A172 (cell line): ENCODE results near the gene SLC9A2. TPM values are rescaled to one million over a fixed set of nuclear protein-coding genes. Genes with fewer than 3 reads are reported as not detected.

Source experiments
- DNase-seq: peaks from one replicate; pipeline ENCODE4 v3.0.0-alpha.2; 2015; ENCODE audit warnings: low spot score
- total RNA-seq: library from RNA; depleted of rRNA; stranded (reverse); fragments of >200 nt; shearing (Covaris generic); gene quantifications from 2 replicates; pipeline ENCODE4 v1.2.3, GENCODE V29; 2014

The SLC9A2 gene
- total RNA-seq, 1 experiment from 2014 or later, result 1.2 TPM

DNA sequence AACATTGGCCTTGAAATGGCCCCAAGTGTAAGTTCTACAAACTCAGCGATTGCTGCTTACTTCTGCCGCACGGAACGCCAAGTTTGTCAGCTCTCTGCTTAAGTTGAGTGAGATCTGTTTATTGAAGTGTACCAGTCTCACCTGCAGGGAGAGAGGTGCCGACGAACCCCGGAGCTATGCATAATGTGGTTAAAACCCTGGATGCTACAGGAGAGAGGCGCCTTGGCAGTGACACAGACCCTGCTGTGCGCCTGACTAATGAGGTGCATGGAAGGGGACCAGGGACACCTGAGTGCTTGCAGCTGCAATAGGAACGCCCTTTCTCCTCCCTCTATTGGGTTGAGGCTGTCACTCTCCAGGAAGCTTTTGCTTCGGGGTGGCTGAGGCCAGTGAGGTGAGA is 979 bp downstream of the SLC9A2 start:
- no peak for DNase-seq

- no peak for DNase-seq
Measured at GRCh38 chr2:102621630-102622029, 2.3 kb downstream of the SLC9A2 start.

DNA sequence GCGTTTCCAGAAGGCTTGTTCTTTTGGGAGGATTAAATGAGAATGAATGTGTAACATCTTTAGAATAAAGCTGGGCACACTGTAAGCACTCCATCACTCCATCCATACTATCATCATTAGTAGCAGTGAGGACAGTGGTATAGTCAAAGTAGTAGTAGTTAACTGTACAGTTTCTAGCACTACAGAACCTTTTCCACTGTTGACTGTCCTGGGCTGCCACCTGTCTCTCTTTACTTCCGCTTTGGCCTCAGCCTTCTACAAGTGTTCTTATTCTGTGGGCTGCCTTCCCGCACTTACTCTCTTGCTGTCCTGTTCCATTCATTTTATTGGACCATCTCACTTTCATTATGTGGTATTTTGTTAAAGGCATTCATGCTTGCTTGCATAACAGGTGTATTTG is 3.3 kb downstream of the SLC9A2 start:
- DNase-seq, result no peak

DNA sequence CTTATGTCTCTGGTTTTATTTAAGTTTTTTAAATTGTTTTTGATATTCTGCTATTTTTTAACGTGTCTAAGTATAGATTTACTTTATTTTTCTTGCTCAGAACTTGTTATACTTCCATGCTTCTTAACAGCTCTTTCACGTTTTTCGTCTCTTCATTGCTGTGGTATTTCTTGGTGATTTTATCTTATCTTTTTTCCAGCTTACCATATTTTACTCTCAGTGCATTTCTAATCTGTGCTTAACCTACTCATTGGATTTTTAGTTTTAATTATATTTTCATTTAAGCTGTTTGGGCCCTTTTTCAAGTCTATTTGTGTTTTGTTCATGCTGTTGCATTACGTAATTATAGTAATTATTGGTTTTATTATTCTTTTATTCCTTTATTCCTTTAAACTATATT is 11.1 kb downstream of the SLC9A2 start:
- no peak for DNase-seq

GRCh38 chr2:102632380-102633175 is 13.2 kb downstream of the SLC9A2 start:
- no peak for DNase-seq

- DNase-seq, result no peak
Measured at GRCh38 chr2:102634831-102635241, 15.5 kb downstream of the SLC9A2 start.

DNA sequence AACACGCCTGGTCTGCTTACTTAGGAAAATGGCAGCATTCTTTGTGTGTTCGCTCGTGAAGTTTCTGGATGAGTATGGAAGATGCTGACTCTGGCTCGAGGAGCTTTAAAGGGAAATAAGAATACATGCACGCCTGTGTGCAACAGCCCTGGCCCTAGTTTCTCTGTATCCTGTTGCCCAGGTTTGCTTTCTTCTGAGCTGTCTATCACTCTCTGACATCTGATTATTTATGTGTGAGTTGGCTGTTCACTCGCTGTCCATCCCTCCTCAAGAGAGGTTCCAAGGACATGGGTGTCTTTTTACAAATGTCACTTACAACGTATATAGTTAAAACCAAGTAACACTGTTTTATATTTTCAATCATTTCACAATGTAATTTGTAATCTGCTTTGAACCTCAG is 16.0 kb downstream of the SLC9A2 start:
- DNase-seq, result no peak

- no peak for DNase-seq
Measured at GRCh38 chr2:102636283-102636907, 17.0 kb downstream of the SLC9A2 start.

DNA sequence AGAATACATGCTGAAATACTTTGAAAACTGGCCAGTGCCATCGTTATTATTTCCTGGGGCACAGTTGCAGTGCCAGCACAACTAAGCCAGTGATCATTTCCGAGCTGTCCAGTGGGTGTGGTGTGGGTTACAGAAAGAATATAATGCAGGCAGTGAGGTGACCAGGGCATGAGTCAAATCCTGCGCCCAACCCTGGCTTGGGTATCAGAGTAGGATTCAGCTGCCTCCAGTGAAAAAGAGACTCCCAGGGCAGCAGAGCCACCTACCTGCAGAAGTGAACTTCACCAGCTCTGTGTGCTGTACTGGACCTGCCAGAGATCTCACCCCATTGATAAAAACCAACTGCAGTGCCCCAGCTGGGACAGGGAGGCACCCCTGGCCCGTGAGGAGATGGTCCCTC is 18.0 kb downstream of the SLC9A2 start:
- DNase-seq, result no peak

GRCh38 chr2:102639429-102639828 is 20.1 kb downstream of the SLC9A2 start:
- no peak for DNase-seq

DNA sequence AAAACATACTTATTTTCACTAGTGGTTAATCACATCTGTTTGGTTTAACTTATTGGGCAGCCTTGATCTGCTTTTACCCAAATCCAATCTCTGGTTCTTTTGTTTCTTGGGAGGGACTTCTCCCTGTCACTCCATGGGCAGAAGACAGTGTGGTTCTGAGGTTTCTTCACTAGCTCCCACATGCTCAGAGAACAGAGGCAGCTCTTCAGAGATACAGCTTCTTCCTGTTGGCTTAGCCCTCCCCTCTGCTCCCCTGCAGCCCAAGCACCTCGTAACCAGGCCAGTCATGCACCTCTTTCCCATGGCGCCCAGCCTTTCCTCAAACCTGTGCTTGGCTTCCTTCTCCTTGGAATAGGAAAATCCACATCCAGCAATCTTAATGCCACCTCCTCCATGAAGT is 32.8 kb downstream of the SLC9A2 start:
- DNase-seq, result no peak

GRCh38 chr2:102657770-102658169 is 38.4 kb downstream of the SLC9A2 start:
- no peak for DNase-seq

DNA sequence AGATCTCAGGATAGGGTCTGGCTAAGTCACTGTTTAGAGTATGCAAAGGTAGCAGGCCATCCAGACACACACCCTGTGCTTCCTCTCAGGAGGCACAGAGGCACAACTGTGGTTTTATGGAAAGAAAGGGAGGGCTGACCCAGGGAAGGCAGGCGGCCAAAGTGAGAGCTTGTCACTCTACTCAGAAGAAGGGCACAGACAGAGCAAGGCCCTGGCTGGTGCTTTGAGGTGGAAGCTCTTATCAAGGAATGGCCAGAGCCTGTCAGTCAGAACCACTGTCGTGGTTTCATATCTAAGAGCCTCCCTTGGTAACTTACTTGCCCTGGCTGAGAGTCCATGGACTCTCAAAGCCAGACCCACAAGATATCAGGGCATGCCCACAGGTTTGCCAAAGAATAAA is 40.7 kb downstream of the SLC9A2 start:
- DNase-seq, result no peak

DNA sequence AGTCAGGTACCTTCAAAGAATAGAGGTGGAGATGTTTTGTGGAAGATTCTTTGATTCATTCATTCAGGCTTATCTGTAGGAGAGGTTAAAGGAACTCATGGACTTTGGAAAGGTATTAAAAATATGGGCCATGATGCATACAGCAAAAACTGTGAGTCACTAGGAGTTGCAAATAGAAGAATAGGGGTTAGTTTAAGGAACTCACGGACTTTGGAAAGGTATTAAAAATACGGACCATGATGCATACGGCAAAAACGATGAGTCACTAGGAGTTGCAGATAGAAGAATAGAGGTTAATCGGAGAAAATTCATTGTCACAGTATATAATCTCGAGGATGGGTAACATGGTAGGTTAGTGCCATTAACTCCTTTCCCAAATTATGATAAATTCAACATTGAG is 41.2 kb downstream of the SLC9A2 start:
- DNase-seq, result no peak

DNA sequence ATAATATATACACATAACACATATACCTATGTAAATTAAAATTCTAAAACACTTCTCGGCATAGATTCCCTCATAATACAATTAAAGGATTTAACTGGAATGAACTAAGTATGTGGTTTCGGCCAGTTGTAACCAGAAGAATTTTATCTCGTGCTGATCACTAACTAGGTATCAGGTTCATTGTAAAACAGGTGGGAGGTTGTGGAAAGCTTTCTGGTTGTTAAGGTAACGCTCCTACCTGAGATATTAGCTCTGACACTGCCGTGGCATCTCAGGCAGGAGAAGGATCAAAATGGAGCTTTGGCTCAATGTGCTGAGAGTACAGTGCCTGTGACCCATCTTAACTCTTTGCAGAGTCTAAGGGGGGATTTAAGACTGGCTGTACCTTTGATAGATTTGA is 42.5 kb downstream of the SLC9A2 start:
- DNase-seq, result no peak

- DNase-seq, result no peak
Measured at GRCh38 chr2:102662833-102663232, 43.5 kb downstream of the SLC9A2 start.

DNA sequence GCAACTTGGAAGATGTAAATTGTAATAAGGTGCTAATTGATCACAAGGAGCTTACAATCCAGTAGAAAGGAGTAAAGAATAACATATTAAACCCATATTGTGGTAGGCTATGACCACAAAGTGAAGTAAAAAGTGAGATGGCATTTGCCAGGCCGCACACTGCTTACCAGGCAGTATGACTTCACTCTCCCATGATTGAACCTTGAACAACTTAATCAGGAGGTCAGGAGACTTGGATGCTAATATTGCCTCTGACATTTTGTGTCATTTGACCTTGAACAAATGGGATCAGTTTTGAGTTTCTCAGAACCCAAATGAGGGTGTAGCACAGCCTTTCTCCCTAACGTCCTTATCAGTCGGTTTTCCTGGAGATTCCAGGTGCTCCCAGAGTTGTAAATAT is 44.0 kb downstream of the SLC9A2 start:
- no peak for DNase-seq

DNA sequence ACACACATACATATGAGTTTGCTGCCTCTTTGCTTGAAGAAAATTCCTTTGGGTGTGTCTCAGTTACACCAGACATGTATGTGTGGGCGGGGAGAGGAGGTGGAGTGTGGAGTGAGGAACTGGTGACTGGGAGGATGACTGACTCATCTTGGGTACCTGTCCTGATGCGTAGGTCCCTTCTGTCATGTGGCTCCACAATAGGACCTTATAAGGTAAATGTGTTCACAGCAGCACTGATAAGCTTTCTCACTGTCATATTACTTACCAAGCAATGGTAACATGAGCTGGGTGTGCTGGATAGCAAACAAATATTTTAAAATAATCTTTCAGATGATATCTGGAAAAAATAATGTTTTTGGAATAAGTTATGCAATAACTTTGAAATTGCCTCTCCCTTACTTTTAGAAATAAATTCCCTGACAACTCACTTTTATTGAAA is 45.1 kb downstream of the SLC9A2 start:
- DNase-seq, result peak; percentile 35

- no peak for DNase-seq
Measured at GRCh38 chr2:102667072-102667471, 47.7 kb downstream of the SLC9A2 start.

GRCh38 chr2:102668171-102668570 is 48.8 kb downstream of the SLC9A2 start:
- no peak for DNase-seq

GRCh38 chr2:102669401-102669800 is 50.0 kb downstream of the SLC9A2 start:
- DNase-seq, result no peak

GRCh38 chr2:102672107-102672776 is 52.9 kb downstream of the SLC9A2 start:
- DNase-seq, result no peak

GRCh38 chr2:102674370-102674769 is 55.0 kb downstream of the SLC9A2 start:
- no peak for DNase-seq
